Heart left ventricle (tissue), 13 donors: ENCODE measurements around the gene CACNB1.

Experiments used
- POLR2A ChIP-seq, 2 donors: fragments of 450-650 bp; IDR thresholded peaks; one replicate each; pipeline ENCODE4 v1.6.1; 2017; ENCODE audit warnings: antibody characterized with exemption in 2 of 2, mild to moderate bottlenecking in 2 of 2, moderate library complexity in 2 of 2
- TF ChIP-seq, protein P1 (sequence below), 12 donors: fragments of 200-600 bp; sonication (generic) in 4 of 12; IDR thresholded peaks; one replicate each; pipeline versions ENCODE4 v1.5.0 to v1.8.0; 2018 to 2022; ENCODE audit warnings: antibody characterized with exemption in 12 of 12, mild to moderate bottlenecking in 5 of 12
- donor health status: ischemic (EF 13 %, LVEDD 7.1; RV severe dilation, severe dysfunction).
- donor health status: DM: no; HTN: yes; CAD: no.
- donor health status: DM: no; HTN: no; CAD: no.
- donor health status: ischemic (EF 25% LVEDD 6.9; RV normal size, moderate dysfunction).
- donor health status: ischemic (EF 25% LVEDD 5.7; RV mildly dilated, moderate dysfunction).
- donor health status: ischemic (EF 35%, LVEDD 5.7; RV mildly dilated, moderate dysfunction).
- donor health status: nonischemic (EF 11% LVEDD 7.7; RV severe dilation, severe dysfunction).
- donor health status: DM: yes; HTN: yes; CAD: no.
- donor health status: PGD.
- donor health status: ischemic (EF 29% LVEDD 5.4; RV normal size, mild dysfunction).
- donor health status: nonischemic (EF 23%, LVEDD 6.1; RV moderate dilation, normal function).

DNA sequence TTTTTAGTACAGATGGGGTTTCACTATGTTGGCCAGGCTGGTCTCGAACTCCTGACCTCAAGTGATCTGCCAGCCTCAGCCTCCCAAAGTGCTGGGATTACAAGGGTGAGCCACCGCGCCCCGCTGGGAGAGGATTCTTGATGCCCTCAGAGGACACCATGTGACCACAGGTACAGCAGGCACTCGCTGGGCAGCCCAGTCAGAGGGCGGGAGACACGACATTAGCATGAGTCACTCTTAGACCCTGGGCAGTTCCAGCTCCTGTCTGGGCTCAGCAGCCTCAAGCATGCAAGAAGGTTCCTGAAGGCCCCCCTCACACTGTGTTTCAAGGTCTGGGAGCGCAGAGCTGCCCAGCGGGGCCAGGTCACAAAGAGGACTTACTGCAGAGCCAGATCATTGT lies 16.4 kb upstream of the CACNB1 start:
- TF ChIP-seq, protein P1, sequence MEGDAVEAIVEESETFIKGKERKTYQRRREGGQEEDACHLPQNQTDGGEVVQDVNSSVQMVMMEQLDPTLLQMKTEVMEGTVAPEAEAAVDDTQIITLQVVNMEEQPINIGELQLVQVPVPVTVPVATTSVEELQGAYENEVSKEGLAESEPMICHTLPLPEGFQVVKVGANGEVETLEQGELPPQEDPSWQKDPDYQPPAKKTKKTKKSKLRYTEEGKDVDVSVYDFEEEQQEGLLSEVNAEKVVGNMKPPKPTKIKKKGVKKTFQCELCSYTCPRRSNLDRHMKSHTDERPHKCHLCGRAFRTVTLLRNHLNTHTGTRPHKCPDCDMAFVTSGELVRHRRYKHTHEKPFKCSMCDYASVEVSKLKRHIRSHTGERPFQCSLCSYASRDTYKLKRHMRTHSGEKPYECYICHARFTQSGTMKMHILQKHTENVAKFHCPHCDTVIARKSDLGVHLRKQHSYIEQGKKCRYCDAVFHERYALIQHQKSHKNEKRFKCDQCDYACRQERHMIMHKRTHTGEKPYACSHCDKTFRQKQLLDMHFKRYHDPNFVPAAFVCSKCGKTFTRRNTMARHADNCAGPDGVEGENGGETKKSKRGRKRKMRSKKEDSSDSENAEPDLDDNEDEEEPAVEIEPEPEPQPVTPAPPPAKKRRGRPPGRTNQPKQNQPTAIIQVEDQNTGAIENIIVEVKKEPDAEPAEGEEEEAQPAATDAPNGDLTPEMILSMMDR (IDR thresholded peaks at IDR 0.05): no peak
- no peak for TF ChIP-seq POLR2A (IDR thresholded peaks at IDR 0.05)
